K562 (cell line): ENCODE results near the gene C15orf61. TPM values are rescaled to one million over a fixed set of nuclear protein-coding genes. Genes with fewer than 3 reads are reported as not detected.

Experiments used
- ATAC-seq: fragments of 200-7000 bp; cut with Tn5 transposase; 3 replicates; pipeline ENCODE4 v1.9.1; 2020; ENCODE audit warnings: moderate library complexity
- Bru-seq: library from RNA; stranded (reverse); fragments of 400-500 nt; gene quantifications from one replicate; lab custom pipeline; 2021; lab: Mats Ljungman, UMichigan
- BruChase-seq, 2 experiments: library from RNA; stranded (reverse); fragments of 400-500 nt; gene quantifications; one replicate each; lab custom pipeline; 2021; lab: Mats Ljungman, UMichigan
- BruUV-seq: library from RNA; stranded (reverse); fragments of 400-500 nt; replicated peaks from 2 replicates; lab custom pipeline; 2021; lab: Mats Ljungman, UMichigan
- CTCF ChIA-PET: fragments of 300-600 bp; formaldehyde crosslinking; extraction: SDS; loops from one replicate; lab custom pipeline; 2021; ENCODE audit warnings: low intra/inter-chr PET ratio; lab: Yijun Ruan, JAX
- POLR2A ChIA-PET: fragments of 300-600, 350-650 bp; sonication (Branson Sonifier 250); formaldehyde crosslinking; extraction: SDS; loops from one replicate; lab custom pipeline; 2021; ENCODE audit warnings: antibody characterized with exemption, inconsistent platforms; lab: Yijun Ruan, JAX
- DNase-seq, 4 experiments: peaks; one replicate each; pipeline versions ENCODE4 v3.0.0 to v3.0.0-alpha.2; 2011 to 2018; ENCODE audit warnings: low spot score in 3 of 4, mixed read lengths in 3 of 4; ENCODE audit errors: extremely low read depth in 1 of 4
- FAIRE-seq: peaks from 2 replicates; lab custom pipeline; 2011; peaks lifted over from hg19 to GRCh38; lab: Jason Lieb, UNC
- H2AFZ ChIP-seq: 2 replicates; pipeline ENCODE4 v1.6.0; 2011; ENCODE audit warnings: low read depth, low read length, control low read depth, inconsistent platforms
- H3K27ac ChIP-seq: fragments of 200-600 bp; 3 replicates; pipeline ENCODE4 v1.8.0; 2011; ENCODE audit warnings: low read depth, mild to moderate bottlenecking, control low read depth, inconsistent platforms, low read length, moderate library complexity, mixed read lengths; ENCODE audit errors: extremely low read depth
- H3K27me3 ChIP-seq, 2 experiments: fragments of 300-600 bp in 1 of 2; 2 replicates in 1 of 2; 3 replicates in 1 of 2; pipeline versions ENCODE4 v1.6.0 to v1.8.0; 2011; ENCODE audit warnings: inconsistent platforms in 2 of 2, low read length in 2 of 2, mild to moderate bottlenecking in 1 of 2, mixed read lengths in 1 of 2, moderate library complexity in 1 of 2; ENCODE audit not compliant: control insufficient read depth in 2 of 2, insufficient read depth in 2 of 2
- H3K36me3 ChIP-seq: fragments of 300-600 bp; 3 replicates; pipeline ENCODE4 v1.8.0; 2011; ENCODE audit warnings: mild to moderate bottlenecking, low read length, inconsistent platforms; ENCODE audit not compliant: control insufficient read depth, insufficient read depth
- H3K4me1 ChIP-seq, 2 experiments: fragments of 200-600 bp in 1 of 2; replicated peaks in 1 of 2; 2 replicates in 1 of 2; 3 replicates in 1 of 2; pipeline versions ENCODE4 v1.5.1 to v1.8.0; 2011; ENCODE audit warnings: inconsistent platforms in 2 of 2, low read length in 2 of 2, mild to moderate bottlenecking in 1 of 2, mixed read lengths in 1 of 2, moderate library complexity in 1 of 2; ENCODE audit not compliant: control insufficient read depth in 2 of 2, insufficient read depth in 2 of 2
- H3K4me2 ChIP-seq: 2 replicates; pipeline ENCODE4 v1.6.1; 2011; ENCODE audit warnings: low read length, control low read depth, inconsistent platforms, mixed read lengths; ENCODE audit not compliant: insufficient read depth
- H3K4me3 ChIP-seq: fragments of 200-600 bp; sonication (generic), shearing (Covaris generic); 2 replicates; pipeline ENCODE4 v1.5.1; 2016; ENCODE audit warnings: control low read depth, inconsistent platforms
- H3K79me2 ChIP-seq: fragments of 200-600 bp; 3 replicates; pipeline ENCODE4 v1.8.0; 2011; ENCODE audit warnings: low read length, inconsistent platforms; ENCODE audit not compliant: control insufficient read depth, insufficient read depth
- H3K9ac ChIP-seq, 2 experiments: 2 replicates each; pipeline versions ENCODE4 v1.6.0 to v1.6.1; 2011; ENCODE audit warnings: low read depth in 2 of 2, low read length in 2 of 2, control low read depth in 1 of 2, inconsistent platforms in 1 of 2, mild to moderate bottlenecking in 1 of 2, mixed read lengths in 1 of 2; ENCODE audit not compliant: insufficient read depth in 1 of 2
- H3K9me1 ChIP-seq: one replicate; pipeline ENCODE4 v1.6.0; 2011; ENCODE audit warnings: inconsistent platforms, mild to moderate bottlenecking, low read length, moderate library complexity; ENCODE audit not compliant: control insufficient read depth, insufficient read depth
- H3K9me3 ChIP-seq: replicated peaks from 2 replicates; pipeline ENCODE4 v1.5.1; 2011; ENCODE audit warnings: low read depth, low read length, inconsistent platforms; ENCODE audit not compliant: control insufficient read depth, insufficient read depth
- H4K20me1 ChIP-seq: replicated peaks from 2 replicates; pipeline ENCODE4 v1.6.1; 2011; ENCODE audit warnings: low read length, inconsistent platforms, mixed read lengths; ENCODE audit not compliant: control insufficient read depth, insufficient read depth
- CBX5 ChIP-seq: IDR thresholded peaks from 2 replicates; pipeline ENCODE4 v1.6.1; 2014; ENCODE audit warnings: low read depth, borderline replicate concordance
- GATAD2B ChIP-seq: fragments of 450-650 bp; IDR thresholded peaks from 2 replicates; pipeline ENCODE4 v1.6.1; 2017; ENCODE audit warnings: mild to moderate bottlenecking, borderline replicate concordance
- GTF2E2 ChIP-seq: fragments of 200-800 bp; sonication (Bioruptor generic); IDR thresholded peaks from 2 replicates; pipeline ENCODE4 v1.6.1; 2016; ENCODE audit warnings: missing genetic modification characterization, missing compliant biosample characterization
- HLTF ChIP-seq: fragments of 450-650 bp; IDR thresholded peaks from 2 replicates; pipeline ENCODE4 v1.6.1; 2016
- KDM5B ChIP-seq: fragments of 200-600 bp; sonication (generic); IDR thresholded peaks from 2 replicates; pipeline ENCODE4 v1.6.1; 2012; ENCODE audit warnings: low read depth, mild to moderate bottlenecking, moderate library complexity, low read length, control low read depth, inconsistent platforms; ENCODE audit not compliant: insufficient replicate concordance
- NRF1 ChIP-seq, 2 experiments: fragments of 450-650 bp; IDR thresholded peaks in 1 of 2; conservative IDR thresholded peaks in 1 of 2; 2 replicates each; pipeline ENCODE4 v1.6.1; 2014; ENCODE audit warnings: mild to moderate bottlenecking in 2 of 2
- POLR2AphosphoS5 ChIP-seq: IDR thresholded peaks from 2 replicates; pipeline ENCODE4 v1.6.1; 2011; ENCODE audit warnings: mild to moderate bottlenecking, low read depth, low read length, moderate library complexity; ENCODE audit not compliant: control insufficient read depth, insufficient read depth
- POLR2G ChIP-seq: fragments of 200-400 bp; formaldehyde crosslinking; IDR thresholded peaks from 2 replicates; pipeline ENCODE4 v1.6.1; 2017; ENCODE audit warnings: low read depth, mild to moderate bottlenecking, antibody characterized with exemption, low read length, moderate library complexity
- RBM25 ChIP-seq: fragments of 200-400 bp; formaldehyde crosslinking; IDR thresholded peaks from 2 replicates; pipeline ENCODE4 v1.6.1; 2018; ENCODE audit warnings: low read length, low read depth, moderate library complexity; ENCODE audit not compliant: severe bottlenecking
- RFX7 ChIP-seq: fragments of 250-450 bp; sonication (Bioruptor Pico); IDR thresholded peaks from 2 replicates; pipeline ENCODE4 v1.5.1; 2021; ENCODE audit warnings: mild to moderate bottlenecking
- ZNF175 ChIP-seq: fragments of 200-800 bp; sonication (Bioruptor generic); IDR thresholded peaks from 2 replicates; pipeline ENCODE4 v1.6.1; 2016; ENCODE audit warnings: low read depth, mild to moderate bottlenecking, missing genetic modification characterization, missing compliant biosample characterization
- ZNF24 ChIP-seq: fragments of 450-650 bp; IDR thresholded peaks from 2 replicates; pipeline ENCODE4 v1.6.1; 2016
- ZNF589 ChIP-seq: fragments of 200-800 bp; sonication (Bioruptor generic); IDR thresholded peaks from 2 replicates; pipeline ENCODE4 v1.6.1; 2016; ENCODE audit warnings: low read depth, missing genetic modification characterization, missing compliant biosample characterization
- WGBS: fragments of 100-300 bp; shearing (Covaris generic); methylation state at CpG from one replicate; pipeline ENCODE4 v1.1.6; 2016; ENCODE audit warnings: low coverage, mixed read lengths; ENCODE audit not compliant: insufficient coverage; ENCODE audit errors: missing lambda C conversion rate; 5-methylcytosine and 5-hydroxymethylcytosine counted together
- in situ Hi-C: fragments of 300-500 bp; cut with MboI; formaldehyde crosslinking; loops from 4 replicates; pipeline ENCODE4 v1.15.0; 2018; ENCODE audit warnings: inconsistent platforms, mixed read lengths
- intact Hi-C: fragments of 100-400 bp; cut with micrococcal nuclease; formaldehyde crosslinking; loops from 2 replicates; pipeline ENCODE4 v1.14.2; 2022
- long read RNA-seq, 3 experiments: library from polyadenylated mRNA in 2 of 3; library from RNA in 1 of 3; unstranded in 2 of 3; stranded (forward) in 1 of 3; transcript quantifications; one replicate each; pipeline ENCODE4 v2.0.0, GENCODE V29; 2019 to 2022
- polyA minus RNA-seq, 3 experiments: library from RNA; depleted of rRNA, polyadenylated mRNA; stranded (reverse); fragments of >200 nt; gene quantifications; 2 replicates each; pipeline ENCODE4 v1.2.3, GENCODE V29; 2011
- polyA plus RNA-seq, 8 experiments: library from polyadenylated mRNA; depleted of rRNA in 4 of 8; stranded (reverse) in 5 of 8; unstranded in 3 of 8; fragments of >200 nt; fragmentation: Nextera tagmentation in 2 of 8; fragmentation: Illumina TruSeq in 1 of 8; extraction: Ambion mirVana in 2 of 8; extraction: Trizol in 1 of 8; gene quantifications; 2 replicates each; pipeline versions ENCODE4 v1.2.1 to v1.2.3, GENCODE V29; 2011 to 2014; ENCODE audit warnings: inconsistent platforms in 1 of 8, missing spikeins in 1 of 8
- total RNA-seq, 7 experiments: library from RNA; depleted of rRNA in 6 of 7; stranded (reverse); fragments of >200 nt in 6 of 7; fragmentation: Illumina TruSeq in 2 of 7; extraction: Trizol in 2 of 7; gene quantifications; 2 replicates each; pipeline versions ENCODE4 v1.2.1 to v1.2.3, GENCODE V29; 2011 to 2021; ENCODE audit warnings: low replicate concordance in 1 of 7

C15orf61 gene
- 8.6 and 14.3 TPM in 2 replicates for total RNA-seq (2011; cell fraction: chromatin; rRNA removed; ENCODE audit: low replicate concordance)
- 7.0 and 8.2 TPM in 2 replicates for total RNA-seq (2011; cell fraction: nucleolus; rRNA removed)
- 12.8 and 14.5 TPM in 2 replicates for total RNA-seq (2011; cell fraction: nucleoplasm; rRNA removed)
- total RNA-seq (2014; rRNA removed): 8.7 and 10.7 TPM in 2 replicates
- total RNA-seq (2014; rRNA removed; fragmentation: Illumina TruSeq; extraction: Trizol): 3.3 and 3.7 TPM in 2 replicates
- 4.0 and 5.7 TPM in 2 replicates for total RNA-seq (2015; rRNA removed; fragmentation: Illumina TruSeq; extraction: Trizol)
- 10.4 and 12.9 TPM in 2 replicates for total RNA-seq (2021)
- 3.3 and 4.3 TPM in 2 replicates for polyA plus RNA-seq (2011; rRNA removed)
- 4.1 and 8.9 TPM in 2 replicates for polyA plus RNA-seq (2011; cell fraction: cytosol; rRNA removed)
- 7.1 and 8.8 TPM in 2 replicates for polyA plus RNA-seq (2011; cell fraction: nucleus; rRNA removed)
- polyA plus RNA-seq (2012): 5.1 and 5.6 TPM in 2 replicates
- polyA plus RNA-seq (2014; fragmentation: Illumina TruSeq; extraction: Trizol): 1.6 and 1.9 TPM in 2 replicates
- 1 to 10 TPM; 1.8 to 2.7 TPM for polyA plus RNA-seq (2014; fragmentation: Nextera tagmentation; extraction: Ambion mirVana)
- polyA plus RNA-seq (2014; rRNA removed): 7.6 and 10.5 TPM in 2 replicates
- polyA minus RNA-seq (2011; rRNA and poly(A)+ RNA removed): 3.5 and 7.9 TPM in 2 replicates
- polyA minus RNA-seq (2011; cell fraction: cytosol; rRNA and poly(A)+ RNA removed): 1.5 and 3.6 TPM in 2 replicates
- polyA minus RNA-seq (2011; cell fraction: nucleus; rRNA and poly(A)+ RNA removed): 16.2 and 35.0 TPM in 2 replicates
- Bru-seq, nascent RNA: percentile 92 among the genes with signal in this experiment
- BruChase-seq, experiment 1, labeled RNA remaining after a 2-hour chase: percentile 78 among the genes with signal in this experiment
- BruChase-seq, experiment 2, labeled RNA remaining after a 6-hour chase: percentile 76 among the genes with signal in this experiment
- long read RNA-seq, experiment 1, full-length matches to known transcripts: 54 of 67 reads
- long read RNA-seq, experiment 1, partial matches to known transcripts: 8 of 67 reads
- long read RNA-seq, experiment 1, other reads (novel, unspliced or antisense): 5 of 67 reads
- long read RNA-seq, experiment 2, full-length matches to known transcripts: 28 of 29 reads
- long read RNA-seq, experiment 2, partial matches to known transcripts: 1 of 29 reads
- long read RNA-seq, experiment 2, other reads (novel, unspliced or antisense): 0 of 29 reads
- long read RNA-seq, experiment 3, full-length matches to known transcripts: 43 of 45 reads
- long read RNA-seq, experiment 3, partial matches to known transcripts: 0 of 45 reads
- long read RNA-seq, experiment 3, other reads (novel, unspliced or antisense): 2 of 45 reads

- Histone ChIP-seq H2AFZ (peak within 1 kb of the TSS; percentile 96), H3K4me2 (peak within 1 kb of the TSS; percentile 94), H3K4me3 (peak within 1 kb of the TSS; percentile 82), H3K9me3 (no peaks in the 10 kb centered on the region), H3K4me1 (peaks cover 6 to 21% of the 10 kb centered on the region in 2 experiments; a peak in 4 of 5 replicates), H3K79me2 (peaks cover 44% of the 10 kb centered on the region), H3K9me1 (no peaks in the 10 kb centered on the region), H4K20me1 (no peaks in the 10 kb centered on the region), H3K27ac (peak within 1 kb of the TSS; percentile 97), H3K9ac (peak within 1 kb of the TSS; percentile 90 to 100), H3K27me3 (no peaks in the 10 kb centered on the region), H3K36me3 (peaks cover 3% of the 10 kb centered on the region; the same call in 1 of the 3 replicates)
- WGBS: 2% methylated on average over 52 of the region's 94 CpGs
- in situ Hi-C loops (no loop called here), intact Hi-C loops (no loop called here)
- DNase-seq (peak; percentile 92 to 96 (median 94)), ATAC-seq (peak; percentile 87), FAIRE-seq (peak; percentile 15)
- BruUV-seq: no TSS peak
- ChIA-PET CTCF (interaction anchor here (0.6 to 0.7 kb wide), 2 partner anchors 29 to 301 kb away, joined by 4 read pairs; no protein-coding TSS in a partner anchor), POLR2A (interaction anchor here (0.6 to 2.3 kb wide), 13 partner anchors 9 to 1032 kb away, joined by 3 to 9 read pairs (median 3); partner anchors contain the start of gene MAP2K5)
- TF ChIP-seq ZNF24 (peak; percentile 68; the same call in 1 of the 2 replicates), KDM5B (peak; percentile 87), CBX5 (peak; percentile 48; the same call in 1 of the 2 replicates), NRF1 (conservative IDR thresholded peaks at IDR 0.05 in 1 of 2, IDR thresholded peaks at IDR 0.05 in 1 of 2) (peak; percentile 92 to 94; a peak in 2 of 4 replicates), RFX7 (no peak), POLR2AphosphoS5 (peak; percentile 54; the same call in 1 of the 2 replicates), ZNF175 (CRISPR knock-in tag) (peak; percentile 56; the same call in 1 of the 2 replicates), GTF2E2 (tag) (peak; percentile 86), HLTF (0 out of 2 replicates have a peak, but pooled peaks have one; percentile 39), ZNF589 (CRISPR knock-in tag) (no peak; the same call in 1 of the 2 replicates), GATAD2B (peak; percentile 84; the same call in 1 of the 2 replicates), POLR2G (peak; percentile 96), RBM25 (no peak)
These were observed at the start of gene C15orf61 for GRCh38 chr15:67521029-67521782. TSS of gene C15orf61 (plus strand) at chr15:67521131. CDS start at chr15:67521249, 118 bp downstream.
